WTC11 (cell line): Measurements from ENCODE around the gene HAPLN3.

Experiments
- CREB1 ChIP-seq: sonication (generic); formaldehyde crosslinking; IDR thresholded peaks from 2 replicates; pipeline ENCODE4 v1.8.0; 2023; ENCODE audit warnings: mild to moderate bottlenecking, missing genetic modification reagents
- IRF2 ChIP-seq: sonication (generic); formaldehyde crosslinking; IDR thresholded peaks from 2 replicates; pipeline ENCODE4 v1.8.0; 2022; ENCODE audit warnings: low read depth, missing genetic modification reagents, borderline replicate concordance
- TF ChIP-seq, protein P1 (sequence below): sonication (generic); formaldehyde crosslinking; conservative IDR thresholded peaks from 2 replicates; pipeline ENCODE4 v1.8.1; 2022; ENCODE audit warnings: mild to moderate bottlenecking, missing genetic modification reagents
- TF ChIP-seq, protein P2 (sequence below): sonication (generic); formaldehyde crosslinking; IDR thresholded peaks from 2 replicates; pipeline ENCODE4 v1.8.1; 2023; ENCODE audit warnings: mild to moderate bottlenecking, missing genetic modification reagents
- TF ChIP-seq, protein P3 (sequence below): sonication (generic); formaldehyde crosslinking; IDR thresholded peaks from 2 replicates; pipeline ENCODE4 v1.8.0; 2022; ENCODE audit warnings: mild to moderate bottlenecking, missing genetic modification reagents
- TF ChIP-seq, protein P4 (sequence below): fragments of 200-600 bp; IDR thresholded peaks from 2 replicates; pipeline ENCODE4 v1.8.0; 2022; ENCODE audit warnings: antibody characterized with exemption

DNA sequence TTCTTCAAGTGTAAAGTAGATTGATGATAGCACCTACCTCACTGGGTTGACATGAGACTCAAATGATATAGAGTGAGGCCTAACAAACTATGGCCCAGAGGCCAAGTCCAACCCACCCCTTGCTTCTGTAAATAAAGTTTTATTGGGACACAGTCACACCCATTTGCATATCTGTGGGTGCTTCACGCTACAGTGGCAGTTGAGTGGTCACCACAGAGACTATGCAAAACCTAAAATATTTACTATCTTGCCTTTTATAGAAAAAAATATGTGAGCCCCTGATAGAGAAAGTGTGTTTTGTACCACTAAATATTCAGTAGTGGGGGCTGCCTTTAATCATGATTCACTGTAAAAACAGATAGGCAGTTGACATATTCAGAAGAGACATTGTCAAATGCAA, 54.1 kb downstream of the HAPLN3 start:
- TF ChIP-seq, protein P1, sequence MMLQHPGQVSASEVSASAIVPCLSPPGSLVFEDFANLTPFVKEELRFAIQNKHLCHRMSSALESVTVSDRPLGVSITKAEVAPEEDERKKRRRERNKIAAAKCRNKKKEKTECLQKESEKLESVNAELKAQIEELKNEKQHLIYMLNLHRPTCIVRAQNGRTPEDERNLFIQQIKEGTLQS (CRISPR knock-in tag): no peak
- TF ChIP-seq, protein P2, sequence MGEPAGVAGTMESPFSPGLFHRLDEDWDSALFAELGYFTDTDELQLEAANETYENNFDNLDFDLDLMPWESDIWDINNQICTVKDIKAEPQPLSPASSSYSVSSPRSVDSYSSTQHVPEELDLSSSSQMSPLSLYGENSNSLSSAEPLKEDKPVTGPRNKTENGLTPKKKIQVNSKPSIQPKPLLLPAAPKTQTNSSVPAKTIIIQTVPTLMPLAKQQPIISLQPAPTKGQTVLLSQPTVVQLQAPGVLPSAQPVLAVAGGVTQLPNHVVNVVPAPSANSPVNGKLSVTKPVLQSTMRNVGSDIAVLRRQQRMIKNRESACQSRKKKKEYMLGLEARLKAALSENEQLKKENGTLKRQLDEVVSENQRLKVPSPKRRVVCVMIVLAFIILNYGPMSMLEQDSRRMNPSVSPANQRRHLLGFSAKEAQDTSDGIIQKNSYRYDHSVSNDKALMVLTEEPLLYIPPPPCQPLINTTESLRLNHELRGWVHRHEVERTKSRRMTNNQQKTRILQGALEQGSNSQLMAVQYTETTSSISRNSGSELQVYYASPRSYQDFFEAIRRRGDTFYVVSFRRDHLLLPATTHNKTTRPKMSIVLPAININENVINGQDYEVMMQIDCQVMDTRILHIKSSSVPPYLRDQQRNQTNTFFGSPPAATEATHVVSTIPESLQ: no peak
- TF ChIP-seq, protein P3, sequence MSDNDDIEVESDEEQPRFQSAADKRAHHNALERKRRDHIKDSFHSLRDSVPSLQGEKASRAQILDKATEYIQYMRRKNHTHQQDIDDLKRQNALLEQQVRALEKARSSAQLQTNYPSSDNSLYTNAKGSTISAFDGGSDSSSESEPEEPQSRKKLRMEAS: no peak
- TF ChIP-seq IRF2 (CRISPR knock-in tag): no peak
- TF ChIP-seq, protein P4, sequence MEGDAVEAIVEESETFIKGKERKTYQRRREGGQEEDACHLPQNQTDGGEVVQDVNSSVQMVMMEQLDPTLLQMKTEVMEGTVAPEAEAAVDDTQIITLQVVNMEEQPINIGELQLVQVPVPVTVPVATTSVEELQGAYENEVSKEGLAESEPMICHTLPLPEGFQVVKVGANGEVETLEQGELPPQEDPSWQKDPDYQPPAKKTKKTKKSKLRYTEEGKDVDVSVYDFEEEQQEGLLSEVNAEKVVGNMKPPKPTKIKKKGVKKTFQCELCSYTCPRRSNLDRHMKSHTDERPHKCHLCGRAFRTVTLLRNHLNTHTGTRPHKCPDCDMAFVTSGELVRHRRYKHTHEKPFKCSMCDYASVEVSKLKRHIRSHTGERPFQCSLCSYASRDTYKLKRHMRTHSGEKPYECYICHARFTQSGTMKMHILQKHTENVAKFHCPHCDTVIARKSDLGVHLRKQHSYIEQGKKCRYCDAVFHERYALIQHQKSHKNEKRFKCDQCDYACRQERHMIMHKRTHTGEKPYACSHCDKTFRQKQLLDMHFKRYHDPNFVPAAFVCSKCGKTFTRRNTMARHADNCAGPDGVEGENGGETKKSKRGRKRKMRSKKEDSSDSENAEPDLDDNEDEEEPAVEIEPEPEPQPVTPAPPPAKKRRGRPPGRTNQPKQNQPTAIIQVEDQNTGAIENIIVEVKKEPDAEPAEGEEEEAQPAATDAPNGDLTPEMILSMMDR: no peak
- TF ChIP-seq CREB1: no peak
